ENCODE results near the gene ZNF469.
A peak's percentile ranks its signal among the peaks of the same experiment; 100 is the strongest.

The ZNF469 gene

DNA sequence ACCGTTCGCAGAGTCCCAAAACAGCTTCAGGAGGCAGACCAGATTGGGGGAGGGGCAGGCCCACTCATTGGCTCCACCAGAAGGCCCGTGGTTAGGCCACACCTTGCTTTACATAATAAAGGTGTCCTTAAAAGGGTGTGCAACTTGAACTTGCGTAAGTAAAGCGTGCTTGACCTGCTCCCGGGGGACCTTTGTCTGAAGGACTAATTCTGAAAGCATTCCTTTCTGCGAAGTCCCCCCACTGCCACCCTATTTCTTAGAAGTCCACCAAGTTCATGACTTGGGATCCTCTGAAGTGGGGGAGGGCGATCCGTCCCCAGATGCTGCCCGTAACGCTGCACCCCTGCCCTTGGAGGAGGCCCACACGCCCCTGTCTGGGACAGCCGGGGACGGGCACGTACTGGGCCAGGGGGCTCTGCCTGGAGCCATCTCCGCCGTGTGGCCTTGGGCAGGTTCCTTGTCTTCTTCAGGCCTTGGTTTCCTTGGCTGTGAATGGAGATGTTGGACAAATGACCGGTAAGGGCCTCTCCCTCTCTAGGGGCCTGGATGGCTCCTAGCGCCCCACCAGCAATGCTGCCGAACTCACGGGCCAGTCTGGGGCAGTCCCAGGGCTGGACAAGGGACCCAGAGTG lies 823 bp upstream of the ZNF469 start:
- H3K4me3 ChIP-seq (ENCODE audit: low read length): no peak overlapping the region
- no peaks in the 10 kb centered on the region for H3K27me3 ChIP-seq (replicated peaks; ENCODE audit: control insufficient read depth, insufficient read depth, low read length)
- no peaks in the 10 kb centered on the region for H3K9me3 ChIP-seq (ENCODE audit: control insufficient read depth, low read length)
- H3K4me1 ChIP-seq (ENCODE audit: control insufficient read depth, insufficient read depth, low read length): peaks cover 4% of the 10 kb centered on the region
- no peaks in the 10 kb centered on the region for H3K36me3 ChIP-seq (ENCODE audit: control insufficient read depth, insufficient read depth, low read length, severe bottlenecking)
- no peak for DNase-seq (ENCODE audit: low read depth)
- peak overlapping the region; percentile 70 for H3K9ac ChIP-seq (ENCODE audit: low read length)

DNA sequence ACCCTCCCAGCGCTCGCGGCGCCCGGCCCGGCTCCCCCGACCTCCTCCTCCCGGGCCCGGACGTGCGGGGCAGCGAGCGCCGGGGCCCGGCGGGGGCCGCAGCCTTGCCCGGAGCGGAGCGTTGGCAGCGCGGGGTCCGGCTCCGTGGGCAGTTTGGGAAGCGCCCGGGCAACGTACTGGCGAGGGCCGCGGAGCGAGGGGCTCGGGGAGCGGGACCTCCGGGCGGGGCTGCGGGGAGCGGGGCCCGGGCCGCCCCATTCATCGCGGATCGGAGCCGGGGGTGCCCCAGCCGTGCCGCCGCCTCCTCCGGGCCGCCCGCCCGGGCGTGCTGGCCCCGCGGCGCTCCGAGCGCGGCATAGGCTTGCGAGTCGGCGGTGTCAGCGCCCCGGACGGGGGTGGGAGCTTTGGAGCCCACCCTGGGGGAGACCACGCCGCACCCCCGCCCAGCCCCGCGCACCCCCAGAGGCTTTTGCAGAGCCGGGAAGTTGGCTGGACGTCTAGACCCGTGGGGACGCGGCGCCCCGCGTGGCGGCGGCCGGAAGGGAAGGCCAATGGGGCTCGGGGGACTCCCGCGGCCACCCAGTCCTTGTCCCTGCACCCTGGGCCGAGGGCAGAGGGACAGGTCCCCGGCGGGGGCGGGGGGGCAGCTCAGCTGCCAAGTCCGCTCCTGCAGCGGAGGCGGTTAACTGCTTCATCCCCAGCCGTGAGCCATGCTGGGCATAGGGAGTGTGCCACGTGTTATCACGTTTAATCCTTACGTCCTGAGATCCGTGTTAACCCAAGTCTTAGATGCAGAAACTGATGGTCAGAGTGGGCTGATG lies 852 bp downstream of the ZNF469 start:
- peak; percentile 85 for DNase-seq (ENCODE audit: low read depth)
- H3K9ac ChIP-seq (ENCODE audit: low read length): peak overlapping the region; percentile 70
- H3K4me3 ChIP-seq (ENCODE audit: low read length): peak overlapping the region; percentile 78
- H3K36me3 ChIP-seq (ENCODE audit: control insufficient read depth, insufficient read depth, low read length, severe bottlenecking): no peaks in the 10 kb centered on the region
- H3K4me1 ChIP-seq (ENCODE audit: control insufficient read depth, insufficient read depth, low read length): peaks cover 12% of the 10 kb centered on the region
- H3K9me3 ChIP-seq (ENCODE audit: control insufficient read depth, low read length): no peaks in the 10 kb centered on the region
- H3K27me3 ChIP-seq (replicated peaks; ENCODE audit: control insufficient read depth, insufficient read depth, low read length): no peaks in the 10 kb centered on the region

DNA sequence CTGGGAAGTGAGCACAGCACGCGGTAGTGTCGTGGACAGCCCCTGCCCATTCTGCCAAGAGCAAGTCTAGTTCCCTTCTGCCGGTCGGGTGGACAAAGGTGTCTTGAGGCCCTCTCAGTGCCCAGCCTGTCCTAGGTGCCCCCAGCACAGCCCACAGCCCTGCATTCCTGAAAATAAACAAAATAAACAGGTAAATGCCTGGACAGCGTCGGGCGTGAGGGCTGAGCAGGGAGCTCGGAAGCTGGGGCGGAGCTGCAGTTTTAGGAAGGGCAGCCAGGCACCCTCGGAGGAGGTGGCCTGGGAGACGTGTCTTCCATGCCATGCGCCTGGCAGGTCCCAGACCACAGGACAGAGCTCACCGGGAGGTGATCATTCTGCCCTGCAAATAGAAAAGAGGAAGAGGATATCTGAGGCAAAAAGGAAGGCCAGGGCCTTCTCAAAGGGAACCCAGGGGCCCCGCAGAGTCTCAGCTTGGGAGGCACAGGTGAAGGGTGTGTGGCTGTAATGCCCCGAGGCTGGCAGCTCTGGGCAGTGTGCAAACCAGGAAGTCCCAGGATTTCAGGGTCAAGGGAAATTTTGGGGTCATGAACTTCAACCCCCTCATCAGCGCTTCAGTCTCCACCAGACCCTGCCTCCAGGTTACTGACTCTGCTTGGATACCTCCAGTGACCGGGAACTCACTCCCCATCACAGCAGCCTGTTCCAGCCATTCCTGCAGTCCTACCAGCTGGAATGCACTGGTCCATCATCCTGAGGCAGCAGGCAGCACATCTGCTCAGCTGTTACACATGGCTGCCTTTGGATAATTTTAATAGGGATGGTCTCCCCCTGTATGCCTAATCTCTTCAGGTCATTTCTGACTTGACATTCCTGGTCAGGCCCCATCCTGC lies 1.7 kb downstream of the ZNF469 start:
- DNase-seq (ENCODE audit: low read depth): peak; percentile 22
- peak overlapping the region; percentile 78 for H3K4me3 ChIP-seq (ENCODE audit: low read length)
- H3K36me3 ChIP-seq (ENCODE audit: control insufficient read depth, insufficient read depth, low read length, severe bottlenecking): no peaks in the 10 kb centered on the region
- H3K9ac ChIP-seq (ENCODE audit: low read length): peak overlapping the region; percentile 70
- no peaks in the 10 kb centered on the region for H3K27me3 ChIP-seq (replicated peaks; ENCODE audit: control insufficient read depth, insufficient read depth, low read length)
- H3K4me1 ChIP-seq (ENCODE audit: control insufficient read depth, insufficient read depth, low read length): peaks cover 15% of the 10 kb centered on the region
- H3K9me3 ChIP-seq (ENCODE audit: control insufficient read depth, low read length): no peaks in the 10 kb centered on the region

DNA sequence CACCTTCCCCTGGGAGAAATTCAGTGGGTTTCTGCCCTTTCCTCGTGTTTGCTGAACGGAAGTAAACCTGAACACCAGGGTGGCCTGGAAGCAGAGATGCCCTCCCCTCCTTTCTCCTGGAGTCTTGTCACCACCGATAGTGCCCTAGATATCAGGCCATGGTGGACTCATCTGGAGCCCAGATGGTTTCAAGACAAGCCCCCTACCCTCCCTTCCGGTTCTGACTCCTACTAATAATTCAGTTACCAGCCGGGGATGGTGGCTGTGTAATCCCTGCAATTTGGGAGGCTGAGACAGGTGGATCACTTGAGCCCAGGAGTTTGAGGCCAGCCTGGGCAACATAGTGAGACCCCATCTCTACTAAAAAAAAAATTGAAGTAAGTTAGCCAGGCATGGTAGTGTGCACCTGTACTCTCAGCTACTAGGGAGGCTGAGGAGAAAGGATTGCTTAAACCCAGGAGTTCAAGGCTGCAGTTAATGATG lies 2.4 kb downstream of the ZNF469 start:
- Histone ChIP-seq H3K36me3 (ENCODE audit: control insufficient read depth, insufficient read depth, low read length, severe bottlenecking) (no peaks in the 10 kb centered on the region), H3K4me1 (ENCODE audit: control insufficient read depth, insufficient read depth, low read length) (peaks cover 19% of the 10 kb centered on the region), H3K9me3 (ENCODE audit: control insufficient read depth, low read length) (no peaks in the 10 kb centered on the region), H3K4me3 (ENCODE audit: low read length) (no peak overlapping the region), H3K9ac (ENCODE audit: low read length) (no peak overlapping the region), H3K27me3 (replicated peaks; ENCODE audit: control insufficient read depth, insufficient read depth, low read length) (no peaks in the 10 kb centered on the region)
- no peak for DNase-seq (ENCODE audit: low read depth)

DNA sequence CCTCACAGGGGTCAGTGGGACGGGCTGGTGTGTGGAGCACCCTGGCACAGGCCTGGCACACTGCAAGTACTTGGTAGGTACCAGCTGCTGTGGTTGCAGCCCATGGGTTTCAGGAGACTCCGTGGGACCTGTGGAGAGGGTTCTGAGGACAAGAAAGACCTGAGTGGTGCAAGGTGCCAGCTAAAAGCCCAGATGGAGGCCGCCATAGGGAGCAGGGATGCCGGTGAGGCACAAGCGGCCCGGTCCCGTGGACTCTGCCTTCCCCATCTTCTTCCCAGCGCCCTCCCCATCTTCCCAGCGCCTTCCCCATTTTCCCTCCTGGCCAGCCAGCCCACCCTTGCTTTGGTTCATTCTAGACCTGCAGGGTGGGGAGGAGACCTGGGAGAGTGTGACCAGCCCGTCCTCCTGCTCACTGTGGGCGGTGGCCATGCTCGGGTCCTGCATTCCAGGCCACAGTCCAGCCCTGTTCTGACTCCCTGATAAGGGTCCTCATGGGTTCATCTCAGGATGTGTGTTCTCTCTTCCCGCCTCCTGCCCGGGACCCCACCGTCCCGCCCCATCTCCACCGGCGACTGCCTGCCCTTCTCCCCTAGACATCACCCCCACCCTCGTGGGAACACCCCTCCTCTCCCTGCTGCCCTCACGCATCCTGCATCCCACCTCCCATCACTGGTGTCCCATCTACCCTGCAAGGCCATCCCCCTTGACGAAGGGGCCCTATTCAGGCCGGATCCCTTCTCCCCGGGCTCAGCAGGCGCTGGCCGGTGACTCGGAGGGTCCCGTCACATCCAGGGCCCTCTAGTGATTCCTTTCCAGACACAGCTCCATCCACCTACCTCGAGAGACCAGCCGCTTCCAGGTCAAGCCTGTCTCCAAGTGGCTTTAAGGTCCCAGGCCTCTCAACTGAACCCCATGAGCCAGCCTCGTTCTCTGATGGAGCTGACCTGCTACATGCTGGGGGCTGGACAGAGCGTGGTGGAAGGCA lies 3.4 kb downstream of the ZNF469 start:
- Histone ChIP-seq H3K9me3 (ENCODE audit: control insufficient read depth, low read length) (no peaks in the 10 kb centered on the region), H3K36me3 (ENCODE audit: control insufficient read depth, insufficient read depth, low read length, severe bottlenecking) (no peaks in the 10 kb centered on the region), H3K27me3 (replicated peaks; ENCODE audit: control insufficient read depth, insufficient read depth, low read length) (no peaks in the 10 kb centered on the region), H3K9ac (ENCODE audit: low read length) (no peak overlapping the region), H3K4me1 (ENCODE audit: control insufficient read depth, insufficient read depth, low read length) (peaks cover 19% of the 10 kb centered on the region), H3K4me3 (ENCODE audit: low read length) (no peak overlapping the region)
- no peak for DNase-seq (ENCODE audit: low read depth)

DNA sequence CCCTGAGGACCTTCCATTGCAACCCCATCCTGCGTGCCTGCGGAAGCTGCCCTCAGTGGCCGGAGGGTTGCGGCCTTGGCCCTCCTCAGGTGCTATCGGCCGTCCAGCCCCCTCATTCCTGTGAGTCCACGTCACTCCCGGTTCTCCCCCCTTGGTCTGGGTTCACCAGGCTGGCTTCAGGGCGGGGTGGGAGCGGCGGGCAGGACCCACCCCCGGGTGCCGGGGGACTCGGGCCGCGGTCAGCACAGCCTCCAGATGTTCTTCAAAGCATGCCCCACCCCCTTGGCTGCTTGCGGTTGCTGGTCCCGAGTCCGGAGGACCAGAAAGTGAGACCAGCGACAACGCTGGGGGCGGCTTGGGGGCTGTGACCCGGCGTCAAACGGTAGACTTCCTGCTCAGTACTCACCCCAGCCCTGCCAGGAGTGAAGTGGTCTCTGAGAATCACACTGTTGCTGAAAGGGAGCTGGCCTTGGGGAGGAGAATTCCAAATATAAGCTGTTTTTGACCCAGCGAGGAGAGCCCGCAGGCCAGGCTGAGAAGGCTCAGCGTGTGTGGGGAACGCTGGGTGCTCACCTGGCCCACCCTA lies 4.5 kb downstream of the ZNF469 start:
- Histone ChIP-seq H3K4me3 (ENCODE audit: low read length) (no peak overlapping the region), H3K36me3 (ENCODE audit: control insufficient read depth, insufficient read depth, low read length, severe bottlenecking) (no peaks in the 10 kb centered on the region), H3K27me3 (replicated peaks; ENCODE audit: control insufficient read depth, insufficient read depth, low read length) (no peaks in the 10 kb centered on the region), H3K9ac (ENCODE audit: low read length) (no peak overlapping the region), H3K4me1 (ENCODE audit: control insufficient read depth, insufficient read depth, low read length) (peaks cover 18% of the 10 kb centered on the region), H3K9me3 (ENCODE audit: control insufficient read depth, low read length) (no peaks in the 10 kb centered on the region)
- no peak for DNase-seq (ENCODE audit: low read depth)

DNA sequence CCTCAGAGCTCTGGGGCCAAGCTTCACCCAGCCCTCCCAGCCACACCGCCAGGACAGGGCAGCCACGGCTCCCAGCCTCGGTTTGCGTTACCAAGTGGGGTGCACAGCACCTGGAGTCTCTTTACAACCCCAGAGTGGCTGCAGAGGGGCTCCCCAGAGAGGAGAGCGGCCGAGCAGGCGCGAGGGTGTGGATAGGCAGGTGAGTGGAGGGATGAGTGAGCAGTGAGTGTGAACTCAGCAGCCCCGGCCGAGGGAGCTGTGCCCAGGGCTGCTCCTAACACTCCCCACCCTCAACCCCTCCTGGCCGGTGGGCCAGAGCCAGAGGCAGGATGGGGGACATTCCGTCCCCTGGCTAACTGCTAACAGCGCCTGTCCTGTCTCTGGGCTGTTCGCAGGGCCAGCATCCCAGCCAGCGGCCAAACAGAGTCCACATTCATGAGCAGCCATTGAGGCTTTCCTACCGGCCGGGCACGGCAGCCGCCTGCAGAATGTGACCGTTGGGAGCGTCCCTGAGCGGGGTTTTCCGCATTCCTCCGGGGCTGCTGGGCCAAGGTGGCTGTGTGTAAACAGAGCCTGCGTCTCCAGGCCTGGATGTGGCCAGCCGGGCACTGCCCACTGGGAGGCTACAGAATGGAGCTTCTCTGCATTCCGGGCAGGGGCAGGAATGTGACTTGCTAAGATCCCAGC lies 5.3 kb downstream of the ZNF469 start:
- peak; percentile 60 for DNase-seq (ENCODE audit: low read depth)

DNA sequence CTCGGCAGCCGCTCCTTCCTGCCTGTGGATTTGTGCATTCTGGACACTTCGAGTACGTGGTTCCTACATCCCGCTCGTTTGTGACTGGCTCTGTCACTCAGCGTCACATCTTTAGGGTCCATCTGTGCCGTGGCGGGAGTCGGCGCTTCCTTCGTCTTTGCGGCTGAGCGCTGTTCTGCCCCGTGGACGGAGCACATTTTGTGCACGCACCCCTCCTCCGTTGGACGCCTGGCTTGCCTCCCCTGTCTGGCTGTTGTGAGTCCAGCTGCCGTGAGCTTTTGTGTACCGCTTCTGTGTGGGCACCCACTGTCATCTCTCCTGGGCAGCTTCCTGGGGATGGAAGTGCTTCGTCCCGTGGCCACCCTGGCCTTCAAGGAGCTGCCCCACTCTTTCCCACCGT lies 6.4 kb downstream of the ZNF469 start:
- Histone ChIP-seq H3K4me3 (ENCODE audit: low read length) (no peak overlapping the region), H3K36me3 (ENCODE audit: control insufficient read depth, insufficient read depth, low read length, severe bottlenecking) (peaks cover 3% of the 10 kb centered on the region), H3K9ac (ENCODE audit: low read length) (no peak overlapping the region), H3K9me3 (ENCODE audit: control insufficient read depth, low read length) (no peaks in the 10 kb centered on the region), H3K4me1 (ENCODE audit: control insufficient read depth, insufficient read depth, low read length) (peaks cover 15% of the 10 kb centered on the region), H3K27me3 (replicated peaks; ENCODE audit: control insufficient read depth, insufficient read depth, low read length) (no peaks in the 10 kb centered on the region)
- DNase-seq (ENCODE audit: low read depth): no peak

More for the DNA sequence above, 5.3 kb downstream of the ZNF469 start:
- Histone ChIP-seq H3K36me3 (ENCODE audit: control insufficient read depth, insufficient read depth, low read length, severe bottlenecking) (no peaks in the 10 kb centered on the region), H3K9ac (ENCODE audit: low read length) (peak overlapping the region; percentile 10), H3K9me3 (ENCODE audit: control insufficient read depth, low read length) (no peaks in the 10 kb centered on the region), H3K4me1 (ENCODE audit: control insufficient read depth, insufficient read depth, low read length) (peaks cover 15% of the 10 kb centered on the region), H3K4me3 (ENCODE audit: low read length) (no peak overlapping the region), H3K27me3 (replicated peaks; ENCODE audit: control insufficient read depth, insufficient read depth, low read length) (no peaks in the 10 kb centered on the region)

DNA sequence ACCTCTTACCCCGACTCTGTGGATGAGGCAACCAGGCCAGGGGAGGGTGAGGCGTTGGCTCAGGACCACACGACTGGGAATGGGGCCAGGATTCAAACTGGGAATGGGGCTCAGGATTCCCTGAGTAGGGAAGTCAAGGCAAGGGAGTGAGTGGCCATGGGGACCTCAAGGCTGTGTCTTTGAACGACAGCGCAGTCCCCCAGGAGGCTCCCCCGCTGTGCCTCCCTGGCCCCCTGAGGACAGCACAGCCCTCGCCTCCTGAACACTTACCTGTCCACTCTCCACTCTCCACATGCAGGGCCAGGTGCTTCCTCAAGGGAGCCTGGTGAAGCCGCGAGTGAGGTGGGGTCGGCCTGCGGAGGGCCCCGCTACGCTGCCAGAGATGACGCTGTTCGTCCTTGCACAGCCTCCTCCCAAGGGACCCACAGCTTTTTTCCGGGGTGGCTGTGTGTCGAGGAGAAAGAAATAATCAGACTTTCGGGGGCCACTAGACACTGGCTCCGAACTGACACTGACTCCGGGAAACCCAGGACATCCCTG lies 6.9 kb downstream of the ZNF469 start:
- no peak overlapping the region for H3K4me3 ChIP-seq (ENCODE audit: low read length)
- peaks cover 5% of the 10 kb centered on the region for H3K36me3 ChIP-seq (ENCODE audit: control insufficient read depth, insufficient read depth, low read length, severe bottlenecking)
- H3K9me3 ChIP-seq (ENCODE audit: control insufficient read depth, low read length): no peaks in the 10 kb centered on the region
- H3K9ac ChIP-seq (ENCODE audit: low read length): no peak overlapping the region
- H3K4me1 ChIP-seq (ENCODE audit: control insufficient read depth, insufficient read depth, low read length): peaks cover 15% of the 10 kb centered on the region
- H3K27me3 ChIP-seq (replicated peaks; ENCODE audit: control insufficient read depth, insufficient read depth, low read length): no peaks in the 10 kb centered on the region
- no peak for DNase-seq (ENCODE audit: low read depth)
